ENCODE data around the gene SPECC1L.
"Not testable (repeated sequence)": the region's sequence is repeated elsewhere in the genome, so short reads cannot be mapped to it uniquely, and the experiment has no call there.

SPECC1L gene

DNA sequence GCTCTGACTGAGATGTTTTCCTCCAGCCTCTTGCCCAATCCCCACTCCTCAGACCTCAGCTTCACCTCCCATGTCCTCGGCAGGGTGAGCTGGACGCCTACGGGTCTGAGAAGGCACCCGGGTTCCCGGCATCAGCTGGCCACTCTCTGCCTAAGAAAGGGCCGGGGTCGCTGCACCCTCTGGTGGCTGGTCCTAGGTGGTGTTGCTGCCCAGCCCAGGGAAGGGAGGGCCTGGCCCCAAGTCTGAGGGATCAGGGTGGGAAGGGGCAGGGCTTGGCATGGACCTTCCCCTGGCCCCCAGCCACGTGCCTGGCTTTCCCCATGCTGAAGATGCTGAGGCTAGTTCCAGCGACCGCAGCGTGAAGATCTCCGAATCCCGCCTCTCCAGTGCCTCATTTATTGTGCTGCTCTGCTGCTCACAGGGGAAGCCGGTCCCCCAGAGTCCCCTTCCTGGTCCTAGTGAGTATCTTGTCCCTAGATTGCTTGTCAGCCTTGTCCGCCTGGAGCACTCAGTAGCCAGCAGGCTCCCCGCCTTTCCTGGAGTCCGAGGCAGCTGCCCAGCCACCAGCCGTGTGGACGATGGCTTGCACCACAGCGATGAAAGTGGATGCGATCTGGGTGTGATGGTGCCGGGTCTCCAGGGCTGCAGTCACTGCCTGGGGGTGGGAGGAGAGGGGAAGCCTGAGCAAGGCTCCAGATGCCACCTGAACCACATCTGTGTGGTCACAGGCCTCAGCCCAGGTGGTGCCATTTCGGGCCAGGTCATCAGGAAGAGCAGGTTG is 22.9 kb upstream of the SPECC1L start:
- no peak for DNase-seq (ENCODE audit: low read depth)

DNA sequence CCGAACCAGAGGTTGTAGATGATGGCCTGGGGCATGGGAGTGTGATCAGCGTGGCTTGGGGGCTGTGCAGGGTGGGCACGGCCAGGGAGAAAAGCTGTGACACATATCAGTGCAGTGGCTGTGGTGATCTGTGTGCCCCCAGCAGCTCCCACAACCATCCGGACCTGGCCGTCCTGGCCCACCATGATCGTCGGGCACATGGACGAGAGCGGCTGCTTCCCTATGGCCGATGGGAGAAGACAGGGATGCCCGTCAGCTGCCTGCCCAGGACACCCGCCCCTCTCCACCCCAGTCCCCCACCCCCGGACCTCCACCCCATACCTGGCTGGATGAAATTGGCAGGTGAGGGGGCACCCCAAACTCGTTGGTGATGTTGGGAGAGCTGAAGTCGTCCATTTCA is 22.0 kb upstream of the SPECC1L start:
- DNase-seq (ENCODE audit: low read depth) = not testable (repeated sequence)

DNA sequence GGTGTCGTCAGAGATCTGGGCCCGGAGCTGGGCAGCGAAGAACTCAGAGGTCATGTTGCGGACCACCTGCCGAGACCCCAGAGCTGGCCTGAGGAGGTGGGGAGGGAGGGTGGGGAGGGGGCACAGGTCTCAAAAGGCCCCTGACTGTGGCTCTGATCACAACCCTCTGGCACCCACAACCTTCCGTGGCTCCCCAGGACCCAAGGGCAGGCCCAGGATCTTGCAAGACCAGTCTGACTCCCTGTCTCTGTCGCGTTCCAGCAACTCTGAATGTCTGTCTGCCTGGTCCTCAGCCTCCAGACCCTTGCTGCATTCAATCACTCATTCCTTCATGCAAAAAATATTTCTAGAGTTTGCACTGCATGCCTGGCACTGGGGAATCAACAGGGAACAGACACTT is 21.2 kb upstream of the SPECC1L start:
- DNase-seq (ENCODE audit: low read depth) = not testable (repeated sequence)

- DNase-seq (ENCODE audit: low read depth) = not testable (repeated sequence)
Measured at GRCh38 chr22:24251286-24251685, 19.3 kb upstream of the SPECC1L start.

DNA sequence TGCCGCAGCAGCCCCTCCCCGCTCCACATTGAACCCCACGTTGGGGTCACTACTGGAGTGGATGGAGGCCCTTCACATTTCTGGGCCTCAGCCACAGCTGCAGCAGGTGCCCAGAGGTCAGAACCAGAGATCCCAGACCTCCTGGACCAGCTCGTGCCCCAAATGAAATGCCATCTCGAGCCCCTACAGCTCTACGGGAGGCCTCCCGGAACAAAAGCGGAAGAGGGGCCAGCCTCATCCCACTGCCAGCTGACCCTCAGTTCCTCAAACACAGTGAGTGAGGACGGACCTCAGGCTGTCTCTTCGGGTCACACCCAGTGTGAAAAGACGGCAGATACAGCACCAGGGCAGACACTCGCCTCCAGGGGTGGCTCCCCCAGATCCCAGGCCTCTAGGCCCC is 17.5 kb upstream of the SPECC1L start:
- DNase-seq (ENCODE audit: low read depth) = not testable (repeated sequence)

DNA sequence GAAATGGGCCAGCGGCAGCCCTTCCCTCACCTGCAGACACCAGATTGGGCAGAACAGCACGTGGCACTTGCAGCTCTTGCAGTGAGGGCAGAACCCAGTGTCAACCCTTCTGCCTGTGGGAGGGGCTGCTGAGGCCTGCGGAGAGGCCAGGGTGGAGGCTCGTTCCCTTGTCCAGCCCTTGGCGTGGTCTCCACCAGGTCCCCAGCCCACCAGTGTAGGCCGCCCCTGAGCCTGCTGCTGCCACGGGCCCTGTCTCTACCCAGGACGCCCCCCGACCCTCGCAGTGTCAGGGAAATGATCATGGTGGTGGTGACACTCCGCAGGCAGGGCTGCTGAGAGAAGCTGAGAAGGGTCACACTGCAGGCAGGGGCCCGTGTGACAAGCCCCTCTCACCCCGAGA is 14.5 kb upstream of the SPECC1L start:
- not testable (repeated sequence) for DNase-seq (ENCODE audit: low read depth)

DNA sequence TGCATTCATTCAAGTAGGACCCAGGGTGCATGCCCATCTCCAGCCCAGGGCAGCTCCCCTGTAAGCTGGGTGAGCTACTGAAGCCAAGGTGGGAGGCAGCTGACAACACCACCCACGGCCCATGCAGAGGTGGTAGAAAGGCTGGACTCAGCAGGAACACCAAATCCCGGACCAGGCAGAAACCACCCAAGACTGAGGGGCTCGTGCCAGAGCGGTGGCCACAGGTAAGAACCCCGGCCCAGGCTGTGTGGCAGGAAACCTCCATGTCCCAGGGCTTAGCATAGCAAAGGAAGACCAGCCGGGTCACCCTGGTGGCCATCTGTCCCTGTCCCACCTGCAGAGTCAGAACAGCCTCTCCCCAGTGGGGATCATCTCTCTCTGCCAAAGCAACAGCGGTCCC is 13.9 kb upstream of the SPECC1L start:
- not testable (repeated sequence) for DNase-seq (ENCODE audit: low read depth)

DNA sequence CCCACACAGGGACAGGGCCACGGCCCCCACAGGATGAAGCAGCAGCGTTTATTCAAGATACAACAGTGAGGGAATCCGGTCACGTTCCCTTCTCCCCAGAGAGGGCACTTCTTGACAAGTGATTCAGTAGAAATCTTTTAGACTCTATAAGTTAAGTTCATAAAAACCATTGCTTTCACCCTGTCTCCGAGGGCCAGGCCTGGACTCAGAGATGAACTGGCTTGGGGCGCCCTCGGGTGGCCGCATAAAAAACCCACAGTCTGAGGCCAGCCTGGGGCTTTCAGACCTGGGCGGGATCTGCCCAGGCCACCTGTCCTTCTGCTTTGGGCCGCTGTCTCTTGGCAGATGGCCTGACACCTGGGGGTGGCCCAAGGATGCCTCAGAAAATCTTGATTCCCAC is 11.2 kb upstream of the SPECC1L start:
- DNase-seq (ENCODE audit: low read depth) = not testable (repeated sequence)

GRCh38 chr22:24262185-24262749 is 8.4 kb upstream of the SPECC1L start:
- DNase-seq (ENCODE audit: low read depth) = not testable (repeated sequence)

DNA sequence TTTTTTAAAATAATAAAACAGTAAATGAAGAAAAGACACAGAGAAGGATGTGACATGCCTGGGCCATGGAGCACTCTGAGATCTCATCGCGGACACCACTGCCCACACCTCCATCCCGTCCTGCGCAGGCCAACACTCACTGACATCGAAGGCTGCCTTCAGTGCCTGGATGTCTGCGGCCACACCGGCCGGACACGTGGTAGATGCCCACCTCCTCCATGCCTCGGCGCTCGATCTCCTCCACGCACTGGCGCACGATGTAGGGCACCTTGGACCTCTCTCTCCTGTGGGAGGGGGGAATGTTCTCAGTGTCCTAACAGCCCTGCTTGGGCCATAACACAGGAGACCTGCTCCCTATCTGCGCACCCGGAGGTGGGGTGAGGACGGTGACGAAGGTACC is 7.2 kb upstream of the SPECC1L start:
- not testable (repeated sequence) for DNase-seq (ENCODE audit: low read depth)

- DNase-seq (ENCODE audit: low read depth) = not testable (repeated sequence)
Measured at GRCh38 chr22:24264329-24264896, 6.2 kb upstream of the SPECC1L start.

GRCh38 chr22:24265734-24266133 is 4.9 kb upstream of the SPECC1L start:
- DNase-seq (ENCODE audit: low read depth) = no peak

GRCh38 chr22:24266495-24266894 is 4.1 kb upstream of the SPECC1L start:
- DNase-seq (ENCODE audit: low read depth) = not testable (repeated sequence)

DNA sequence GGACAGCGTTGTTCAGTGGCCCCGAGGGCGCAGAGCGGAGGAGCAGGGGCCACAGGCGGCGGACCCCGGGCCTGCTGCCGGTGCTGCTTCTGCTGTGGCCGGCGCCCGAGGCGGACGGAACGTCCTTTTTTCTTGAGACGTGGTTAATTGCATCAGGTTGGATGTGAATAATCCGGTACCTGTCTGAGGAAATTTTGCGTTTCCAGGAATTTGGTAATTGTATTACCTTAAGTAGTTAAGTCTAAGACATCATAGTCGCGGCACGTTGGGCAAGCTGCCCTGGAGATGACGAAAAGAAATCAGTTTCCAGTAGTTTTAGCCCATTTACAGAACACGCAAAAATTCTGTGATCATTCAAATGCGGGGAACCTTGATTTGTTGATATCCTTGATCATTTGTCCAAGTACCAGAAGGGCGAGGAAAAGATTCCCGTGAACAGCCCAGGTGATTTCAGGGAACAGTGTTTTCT is 789 bp downstream of the SPECC1L start:
- no peak for DNase-seq (ENCODE audit: low read depth)

DNA sequence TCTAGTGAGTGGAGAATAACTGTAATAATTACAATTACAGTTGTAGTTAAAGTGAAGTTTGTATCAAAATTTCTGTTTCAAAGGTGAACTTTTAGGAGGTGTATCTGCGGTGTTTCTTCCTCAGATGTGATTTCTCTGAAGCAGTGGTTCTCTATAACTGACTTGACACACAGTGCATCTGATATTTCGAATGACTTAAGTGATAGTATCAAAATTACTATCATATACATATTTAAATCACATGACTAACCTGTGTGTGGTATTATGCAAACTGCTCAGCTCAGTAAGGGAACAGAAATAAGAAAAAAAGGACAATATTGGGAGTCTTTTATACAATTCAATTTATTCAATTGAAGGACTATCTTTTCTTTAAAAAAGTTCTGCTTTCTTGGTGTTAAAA is 2.4 kb downstream of the SPECC1L start:
- DNase-seq (ENCODE audit: low read depth) = not testable (repeated sequence)

DNA sequence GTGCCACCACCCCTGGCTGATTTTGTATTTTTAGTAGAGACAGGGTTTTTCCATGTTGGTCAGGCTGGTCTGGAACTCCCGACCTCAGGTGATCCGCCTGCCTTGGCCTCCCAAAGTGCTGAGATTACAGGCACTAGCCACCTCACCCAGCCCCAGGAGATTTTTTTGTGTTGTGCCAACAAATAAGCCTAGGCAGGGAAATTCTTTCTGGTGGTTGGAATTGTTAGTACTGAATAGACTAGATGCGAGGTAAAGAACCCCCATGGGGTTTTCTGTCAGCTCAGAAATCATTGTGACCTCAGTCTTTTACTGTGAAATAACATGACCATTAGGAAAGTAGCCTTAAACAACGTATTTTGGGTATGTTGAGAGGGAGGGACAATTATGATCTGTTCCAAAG is 3.3 kb downstream of the SPECC1L start:
- not testable (repeated sequence) for DNase-seq (ENCODE audit: low read depth)

DNA sequence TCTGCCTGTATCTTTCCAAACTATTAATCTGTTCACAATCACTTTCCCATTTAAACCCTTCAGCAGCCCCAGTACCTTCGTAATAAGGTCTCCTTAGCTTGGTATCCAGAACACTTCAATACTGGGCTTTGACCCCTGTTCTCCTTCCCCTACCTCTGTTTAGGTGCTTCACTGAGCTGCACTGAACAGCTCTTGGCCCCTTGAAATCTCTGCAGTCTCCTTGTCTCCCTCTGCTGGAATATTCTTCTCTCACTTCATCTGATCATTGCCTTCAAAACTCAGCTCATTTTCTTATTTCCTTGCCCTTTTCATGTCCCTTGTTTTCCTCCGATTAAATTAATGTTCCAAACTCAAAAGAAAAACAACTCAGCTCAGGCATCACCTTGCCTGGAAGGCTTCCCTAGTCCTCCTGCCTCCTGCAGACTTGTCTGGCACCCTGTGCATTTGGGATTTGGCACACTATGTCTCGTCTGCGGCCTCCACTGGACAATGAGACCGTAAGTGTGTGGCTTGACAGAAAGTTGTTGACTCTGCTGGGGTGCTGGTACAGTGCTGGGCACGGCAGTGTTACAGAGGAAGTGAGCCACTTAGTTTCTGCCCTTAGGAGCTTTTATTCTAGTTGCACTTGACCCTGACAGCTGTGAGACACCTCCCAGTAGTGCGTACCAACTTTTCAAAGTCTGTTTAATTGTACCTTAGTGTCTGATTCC is 4.2 kb downstream of the SPECC1L start:
- not testable (repeated sequence) for DNase-seq (ENCODE audit: low read depth)

DNA sequence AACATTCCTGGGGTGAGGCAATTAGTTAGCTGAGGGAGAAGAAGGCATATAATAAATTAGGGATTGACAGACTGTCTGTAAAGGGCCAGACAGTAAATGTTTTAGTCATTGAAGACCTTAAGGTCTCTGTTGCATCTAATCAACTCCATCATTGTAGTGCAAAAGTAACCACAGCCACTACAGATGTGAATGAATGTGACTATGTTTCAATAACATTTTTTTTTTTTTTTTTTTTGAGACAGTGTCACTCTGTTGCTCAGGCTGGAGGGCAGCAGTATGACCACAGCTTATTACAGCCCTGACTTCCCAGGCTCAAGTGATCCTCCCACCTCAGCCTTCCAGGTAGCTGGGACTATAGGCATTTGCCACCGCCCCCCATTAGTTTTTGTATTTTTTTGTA is 9.7 kb downstream of the SPECC1L start:
- not testable (repeated sequence) for DNase-seq (ENCODE audit: low read depth)

DNA sequence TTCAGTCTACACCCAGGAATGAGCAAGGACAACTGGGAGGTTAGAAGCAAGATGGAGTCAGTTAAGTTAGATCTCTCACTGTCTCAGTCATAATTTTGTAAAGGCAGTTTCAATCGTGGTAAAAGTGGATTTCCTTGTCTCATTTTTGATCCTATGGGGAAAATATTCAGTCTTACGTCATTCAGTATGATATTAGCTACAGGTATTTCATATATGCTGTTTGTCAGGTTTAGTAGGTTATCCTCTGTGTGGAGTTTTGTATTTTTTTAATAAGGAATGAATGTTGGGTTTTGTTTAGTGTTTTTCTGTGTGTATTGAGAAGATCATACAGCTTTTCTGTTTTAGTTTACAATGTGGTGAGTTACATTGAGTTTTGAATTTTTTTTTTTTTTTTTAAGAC is 11.8 kb downstream of the SPECC1L start:
- DNase-seq (ENCODE audit: low read depth) = no peak

- DNase-seq (ENCODE audit: low read depth) = no peak
Measured at GRCh38 chr22:24284747-24285203, 14.1 kb downstream of the SPECC1L start.

DNA sequence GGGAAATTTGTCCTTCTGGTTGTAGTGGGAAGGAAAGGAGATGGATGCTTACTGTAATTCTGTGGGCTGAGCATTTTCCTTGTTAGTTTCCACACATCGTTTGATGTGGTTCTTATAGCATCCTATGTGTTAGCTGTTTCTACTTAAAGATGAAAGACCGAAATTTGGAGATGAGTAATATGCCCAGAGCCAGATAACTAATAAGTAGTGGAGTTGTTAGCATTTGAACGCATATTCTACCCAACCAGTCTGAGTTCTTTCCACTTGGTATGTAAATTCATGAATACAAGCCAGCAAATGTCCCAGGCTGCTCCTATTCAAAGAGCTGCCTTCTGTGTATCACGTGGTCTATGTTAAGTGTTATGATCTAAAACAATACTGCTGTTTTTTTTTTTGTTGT is 14.6 kb downstream of the SPECC1L start:
- DNase-seq (ENCODE audit: low read depth) = no peak

DNA sequence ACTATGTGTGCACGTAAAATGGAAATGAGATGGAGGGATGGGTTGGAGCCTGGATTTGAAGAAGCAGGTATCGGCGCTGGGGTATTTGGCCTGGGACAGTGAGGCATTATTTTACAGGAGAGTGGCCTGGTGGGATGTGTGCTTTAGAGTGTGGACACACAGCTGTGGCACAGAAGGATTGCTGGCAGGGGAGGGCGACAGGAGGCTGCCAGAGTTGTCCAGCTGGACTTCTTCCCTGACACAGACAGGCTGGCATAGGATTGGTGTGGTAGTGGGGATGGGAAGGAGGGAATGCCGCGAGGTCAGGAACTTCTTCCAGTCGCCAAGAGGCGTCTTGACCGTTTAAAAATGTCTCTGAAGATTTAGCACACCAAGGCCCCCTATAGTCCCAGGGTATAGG is 16.6 kb downstream of the SPECC1L start:
- DNase-seq (ENCODE audit: low read depth) = not testable (repeated sequence)

Data from HS-27A (cell line).